Testis (tissue), 2 donors: ENCODE results near the gene SCAMP5.

Source experiments
- CTCF ChIP-seq, 3 experiments: fragments of 450-650 bp in 2 of 3; fragments of 200-600 bp in 1 of 3; sonication (generic) in 1 of 3; IDR thresholded peaks; one replicate each; pipeline ENCODE4 v1.5.1; 2016 to 2019; ENCODE audit warnings: antibody characterized with exemption in 3 of 3, mild to moderate bottlenecking in 2 of 3, moderate library complexity in 1 of 3
- POLR2A ChIP-seq: fragments of 450-650 bp; IDR thresholded peaks from one replicate; pipeline ENCODE4 v1.6.1; 2017; ENCODE audit warnings: antibody characterized with exemption, mild to moderate bottlenecking, moderate library complexity

- peak in 1 of 3 experiments; percentile 15 for TF ChIP-seq CTCF (IDR thresholded peaks at IDR 0.05)
- TF ChIP-seq POLR2A: no peak
Observed at GRCh38 chr15:74988007-74988800, 7.2 kb upstream of the SCAMP5 start.
